Amniotic epithelial cell (primary cell): ENCODE results near the gene SPATC1L.

Experiments used
- DNase-seq: peaks from one replicate; pipeline ENCODE4 v3.0.0-alpha.2; 2010; ENCODE audit warnings: low read depth

SPATC1L gene

GRCh38 chr21:46161633-46162592 lies 22.3 kb downstream of the SPATC1L start:
- no peak for DNase-seq

GRCh38 chr21:46160907-46161632 lies 23.2 kb downstream of the SPATC1L start:
- DNase-seq: no peak

- no peak for DNase-seq
These were observed 23.7 kb downstream of the SPATC1L start for GRCh38 chr21:46160657-46160906.

GRCh38 chr21:46159841-46160656 lies 24.2 kb downstream of the SPATC1L start:
- no peak for DNase-seq

- DNase-seq: no peak
These were observed 24.9 kb downstream of the SPATC1L start for GRCh38 chr21:46159390-46159789.

- DNase-seq: no peak
These were observed 25.5 kb downstream of the SPATC1L start for GRCh38 chr21:46158666-46159300.

- no peak for DNase-seq
These were observed 26.2 kb downstream of the SPATC1L start for GRCh38 chr21:46157987-46158451.

- DNase-seq: no peak
These were observed 26.8 kb downstream of the SPATC1L start for GRCh38 chr21:46157396-46157986.

GRCh38 chr21:46156678-46157077 lies 27.6 kb downstream of the SPATC1L start:
- DNase-seq: no peak

- no peak for DNase-seq
These were observed 27.9 kb downstream of the SPATC1L start for GRCh38 chr21:46156378-46156645.

GRCh38 chr21:46155514-46156377 lies 28.5 kb downstream of the SPATC1L start, which contains the start of gene FTCD:
Gene FTCD (minus strand): TSS chr21:46155579. CDS start chr21:46155523, 56 bp downstream.
- no peak for DNase-seq

- DNase-seq: no peak
These were observed 29.2 kb downstream of the SPATC1L start for GRCh38 chr21:46154955-46155513.

- DNase-seq: no peak
These were observed 29.9 kb downstream of the SPATC1L start for GRCh38 chr21:46154155-46154954.

GRCh38 chr21:46153247-46154154 lies 30.8 kb downstream of the SPATC1L start:
- peak; percentile 36 for DNase-seq

GRCh38 chr21:46152927-46153246 lies 31.4 kb downstream of the SPATC1L start:
- DNase-seq: no peak

- DNase-seq: no peak
These were observed 32.0 kb downstream of the SPATC1L start for GRCh38 chr21:46151989-46152926.

- no peak for DNase-seq
These were observed 32.8 kb downstream of the SPATC1L start for GRCh38 chr21:46151261-46151988.
